Limb (tissue), 2 donors: ENCODE data around the gene SPATA31C1.
"Not testable (repeated sequence)": the region's sequence is repeated elsewhere in the genome, so short reads cannot be mapped to it uniquely, and the experiment has no call there.

Experiments
- DNase-seq, 2 donors: peaks; one replicate each; pipeline ENCODE4 v3.0.0-alpha.2; 2016; ENCODE audit errors: extremely low spot score in 2 of 2

Gene SPATA31C1

GRCh38 chr9:87917662-87918061 is at the start of gene SPATA31C1:
TSS of gene SPATA31C1 (plus strand) at chr9:87917962.
- DNase-seq: not testable (repeated sequence)

- DNase-seq: no peak
Observed at GRCh38 chr9:87868175-87868574, 49.6 kb upstream of the SPATA31C1 start.

- no peak for DNase-seq
Observed at GRCh38 chr9:87868635-87869034, 49.1 kb upstream of the SPATA31C1 start.

GRCh38 chr9:87869082-87869481 is 48.7 kb upstream of the SPATA31C1 start:
- no peak for DNase-seq

- no peak for DNase-seq
Observed at GRCh38 chr9:87871425-87872078, 46.2 kb upstream of the SPATA31C1 start.

GRCh38 chr9:87872079-87872624 is 45.6 kb upstream of the SPATA31C1 start:
- DNase-seq: peak; percentile 21 to 54

GRCh38 chr9:87873607-87874303 is 44.0 kb upstream of the SPATA31C1 start:
- no peak for DNase-seq

GRCh38 chr9:87874304-87874623 is 43.5 kb upstream of the SPATA31C1 start:
- no peak for DNase-seq

GRCh38 chr9:87875060-87875459 is 42.7 kb upstream of the SPATA31C1 start:
- no peak for DNase-seq

GRCh38 chr9:87875831-87876545 is 41.8 kb upstream of the SPATA31C1 start:
- DNase-seq: no peak

GRCh38 chr9:87876708-87877107 is 41.1 kb upstream of the SPATA31C1 start:
- no peak for DNase-seq

GRCh38 chr9:87878989-87879511 is 38.7 kb upstream of the SPATA31C1 start:
- DNase-seq: no peak

- no peak for DNase-seq
Observed at GRCh38 chr9:87880116-87880515, 37.6 kb upstream of the SPATA31C1 start.

GRCh38 chr9:87880683-87881082 is 37.1 kb upstream of the SPATA31C1 start:
- no peak for DNase-seq

- DNase-seq: no peak
Observed at GRCh38 chr9:87882627-87883026, 35.1 kb upstream of the SPATA31C1 start, which contains the start of gene SPATA31E1. TSS of gene SPATA31E1 (plus strand) at chr9:87882877. CDS start at chr9:87882892, 15 bp downstream.

- DNase-seq: no peak
Observed at GRCh38 chr9:87883274-87883673, 34.5 kb upstream of the SPATA31C1 start.

- DNase-seq: no peak
Observed at GRCh38 chr9:87883990-87884389, 33.8 kb upstream of the SPATA31C1 start.

GRCh38 chr9:87884578-87885459 is 32.9 kb upstream of the SPATA31C1 start:
- no peak for DNase-seq

GRCh38 chr9:87885484-87886189 is 32.1 kb upstream of the SPATA31C1 start:
- DNase-seq: no peak

GRCh38 chr9:87886210-87886932 is 31.4 kb upstream of the SPATA31C1 start:
- DNase-seq: no peak
